ENCODE measurements around the gene RNU1-3.
"Not testable (repeated sequence)": the region's sequence is repeated elsewhere in the genome, so short reads cannot be mapped to it uniquely, and the experiment has no call there.

The RNU1-3 gene

GRCh38 chr1:16693449-16694307 lies 26.9 kb upstream of the RNU1-3 start:
- not testable (repeated sequence) for FAIRE-seq

- FAIRE-seq = not testable (repeated sequence)
These were observed 26.1 kb upstream of the RNU1-3 start for GRCh38 chr1:16692717-16693448.

GRCh38 chr1:16692283-16692682 lies 25.5 kb upstream of the RNU1-3 start:
- FAIRE-seq = not testable (repeated sequence)

GRCh38 chr1:16690971-16691682 lies 24.4 kb upstream of the RNU1-3 start:
- FAIRE-seq = not testable (repeated sequence)

GRCh38 chr1:16687132-16687800 lies 20.5 kb upstream of the RNU1-3 start:
- not testable (repeated sequence) for FAIRE-seq

GRCh38 chr1:16685445-16686371 lies 19.0 kb upstream of the RNU1-3 start:
- not testable (repeated sequence) for FAIRE-seq

- FAIRE-seq = peak; percentile 94
These were observed 18.1 kb upstream of the RNU1-3 start for GRCh38 chr1:16684738-16685337.

GRCh38 chr1:16684152-16684551 lies 17.4 kb upstream of the RNU1-3 start:
- FAIRE-seq = not testable (repeated sequence)

- not testable (repeated sequence) for FAIRE-seq
These were observed 16.1 kb upstream of the RNU1-3 start for GRCh38 chr1:16682803-16683202.

- FAIRE-seq = not testable (repeated sequence)
These were observed 13.6 kb upstream of the RNU1-3 start for GRCh38 chr1:16680366-16680765.

GRCh38 chr1:16677552-16678431 lies 11.0 kb upstream of the RNU1-3 start:
- no peak for FAIRE-seq

GRCh38 chr1:16676661-16677523 lies 10.1 kb upstream of the RNU1-3 start:
- not testable (repeated sequence) for FAIRE-seq

GRCh38 chr1:16675118-16675510 lies 8.4 kb upstream of the RNU1-3 start:
- FAIRE-seq = not testable (repeated sequence)

- FAIRE-seq = not testable (repeated sequence)
These were observed 7.2 kb upstream of the RNU1-3 start for GRCh38 chr1:16673976-16674375.

- FAIRE-seq = not testable (repeated sequence)
These were observed 912 bp downstream of the RNU1-3 start for GRCh38 chr1:16665836-16666235.

GRCh38 chr1:16658234-16658633 lies 8.5 kb downstream of the RNU1-3 start:
- not testable (repeated sequence) for FAIRE-seq

GRCh38 chr1:16656981-16657683 lies 9.6 kb downstream of the RNU1-3 start:
- FAIRE-seq = not testable (repeated sequence)

GRCh38 chr1:16656574-16656973 lies 10.2 kb downstream of the RNU1-3 start:
- not testable (repeated sequence) for FAIRE-seq

All from G401.6 (cell line).